ENCODE measurements around the gene HIRA.

GRCh38 chr22:19350476-19350859 is 81.1 kb downstream of the HIRA start:
- TF ChIP-seq CTCF (IDR thresholded peaks at IDR 0.05) (no peak), POLR2AphosphoS5 (IDR thresholded peaks at IDR 0.05) (no peak)

Data from prostate gland (tissue), 2 donors.